Measurements from ENCODE around the gene MRPL55. TPM values are rescaled to one million over a fixed set of nuclear protein-coding genes. Genes with fewer than 3 reads are reported as not detected.

The MRPL55 gene
- total and polyA plus RNA-seq, 2 of the 4 experiments (the other 2 are of a cell fraction) = 48.9 to 95.4 TPM

- dilution Hi-C loops (cut with HindIII; ENCODE audit: low sequenced_read_pairs, unreplicated experiment) = no loop called here
- peak within 1 kb of the TSS; percentile 89 for H3K23ac ChIP-seq (ENCODE audit: low read depth, low read length)
- TF ChIP-seq MAFK (IDR thresholded peaks at IDR 0.05; ENCODE audit: low read depth, low read length) (no peak), POLR2A (IDR thresholded peaks at IDR 0.05; ENCODE audit: low read depth, low read length) (peak; percentile 97), FOS (IDR thresholded peaks at IDR 0.05; ENCODE audit: low read depth, low read length) (no peak), RCOR1 (IDR thresholded peaks at IDR 0.05; ENCODE audit: insufficient replicate concordance, low read length) (peak; percentile 67), RAD21 (IDR thresholded peaks at IDR 0.05; ENCODE audit: low read length) (no peak), MXI1 (IDR thresholded peaks at IDR 0.05; ENCODE audit: borderline replicate concordance, low read depth, low read length) (0 out of 2 replicates have a peak, but pooled peaks have one; percentile 39), RFX5 (IDR thresholded peaks at IDR 0.05; ENCODE audit: low read depth, low read length) (no peak), CHD1 (IDR thresholded peaks at IDR 0.05; ENCODE audit: low read depth, low read length) (no peak), MAZ (IDR thresholded peaks at IDR 0.05; ENCODE audit: borderline replicate concordance, low read depth, low read length) (peak; percentile 77; the same call in 1 of the 2 replicates)
- TF ChIP-seq, protein P1, sequence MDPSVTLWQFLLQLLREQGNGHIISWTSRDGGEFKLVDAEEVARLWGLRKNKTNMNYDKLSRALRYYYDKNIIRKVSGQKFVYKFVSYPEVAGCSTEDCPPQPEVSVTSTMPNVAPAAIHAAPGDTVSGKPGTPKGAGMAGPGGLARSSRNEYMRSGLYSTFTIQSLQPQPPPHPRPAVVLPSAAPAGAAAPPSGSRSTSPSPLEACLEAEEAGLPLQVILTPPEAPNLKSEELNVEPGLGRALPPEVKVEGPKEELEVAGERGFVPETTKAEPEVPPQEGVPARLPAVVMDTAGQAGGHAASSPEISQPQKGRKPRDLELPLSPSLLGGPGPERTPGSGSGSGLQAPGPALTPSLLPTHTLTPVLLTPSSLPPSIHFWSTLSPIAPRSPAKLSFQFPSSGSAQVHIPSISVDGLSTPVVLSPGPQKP (IDR thresholded peaks at IDR 0.05; ENCODE audit: borderline replicate concordance, low read depth, low read length) = no peak
- H3K56ac ChIP-seq (ENCODE audit: extremely low read depth, insufficient read depth, low read length) = peak within 1 kb of the TSS; percentile 83
- peak; percentile 92 for DNase-seq
- no peaks in the 10 kb centered on the region for H3K9me3 ChIP-seq (ENCODE audit: control insufficient read depth, insufficient read depth, low read length)
- peak; percentile 89 for ATAC-seq (ENCODE audit: low read depth)
- peak within 1 kb of the TSS; percentile 100 for H3K4me3 ChIP-seq (ENCODE audit: insufficient read depth, low read depth, low read length)
- peak within 1 kb of the TSS; percentile 97 for H2BK5ac ChIP-seq (ENCODE audit: low read depth, low read length, poor library complexity, severe bottlenecking)
- ChIA-PET POLR2A (ENCODE audit: unreplicated experiment) (interaction anchor here (0.5 kb wide), 1 partner anchor 16 kb away, joined by 3 read pairs; no protein-coding TSS in a partner anchor), CTCF (no interaction called here)
- H4K20me1 ChIP-seq (ENCODE audit: insufficient read depth, low read length) = peaks cover 54% of the 10 kb centered on the region
- peak within 1 kb of the TSS; percentile 81 for H3K14ac ChIP-seq (replicated peaks; ENCODE audit: low read depth, low read length)
- in situ Hi-C loops (cut with MboI; ENCODE audit: low sequenced_read_pairs) = loop anchor here (10.0 kb wide), 1 partner anchor 318 kb away; no protein-coding TSS in a partner anchor
- H3K4me2 ChIP-seq (ENCODE audit: low read depth, low read length) = peak within 1 kb of the TSS; percentile 100
- peak within 1 kb of the TSS; percentile 87 to 89 for H4K8ac ChIP-seq (ENCODE audit: low read depth in 2 of 2, low read length in 2 of 2)
- intact Hi-C loops (cut with micrococcal nuclease) = loop anchor here (5.0 to 10.0 kb wide), 4 partner anchors 85 to 598 kb away; partner anchors contain the start of gene WNT9A
- WGBS, 2 experiments (ENCODE audit: extremely low coverage in 2 of 2, insufficient read length in 1 of 2) = 0% methylated on average over 25 of the region's 87 CpGs; no CpG with 5 or more reads in 1 of the 2 experiments
- peak within 1 kb of the TSS; percentile 100 for H2AK9ac ChIP-seq (replicated peaks; ENCODE audit: low read depth, low read length, poor library complexity)
- BruUV-seq (replicated peaks) = no TSS peak
- H3K79me1 ChIP-seq (ENCODE audit: low read depth in 1 of 2, low read length in 2 of 2) = peaks cover 3 to 39% of the 10 kb centered on the region in 2 experiments; a peak in 2 of 4 replicates
- H3K4ac ChIP-seq (ENCODE audit: low read depth, low read length) = peak within 1 kb of the TSS; percentile 98
- peak within 1 kb of the TSS; percentile 100 for H2AK5ac ChIP-seq (ENCODE audit: low read depth, low read length)
- H3K27me3 ChIP-seq (ENCODE audit: control insufficient read depth, insufficient read depth, low read length) = no peaks in the 10 kb centered on the region
- H3K27ac ChIP-seq (ENCODE audit: insufficient read depth, low read length) = peak within 1 kb of the TSS; percentile 99
- peaks cover 2% of the 10 kb centered on the region; the same call in 1 of the 2 replicates for H3K36me3 ChIP-seq (ENCODE audit: control insufficient read depth, insufficient read depth, low read length)
- no peak within 1 kb of the TSS for H2BK20ac ChIP-seq (ENCODE audit: low read depth, low read length)
- peak within 1 kb of the TSS; percentile 86 for H4K5ac ChIP-seq (ENCODE audit: low read depth, low read length)
- peak within 1 kb of the TSS; percentile 76 for H3K18ac ChIP-seq (ENCODE audit: low read depth, low read length)
- H3K9me1 ChIP-seq (ENCODE audit: insufficient read depth, low read length) = peaks cover 12% of the 10 kb centered on the region; the same call in 1 of the 2 replicates
- peak within 1 kb of the TSS; percentile 99 for H3K9ac ChIP-seq (ENCODE audit: low read depth, low read length)
- peak within 1 kb of the TSS; percentile 92 for H4K91ac ChIP-seq (ENCODE audit: insufficient read depth, low read depth, low read length)
- no peak within 1 kb of the TSS for H2BK15ac ChIP-seq (ENCODE audit: low read depth, low read length)
- peak within 1 kb of the TSS; percentile 94 for H2AFZ ChIP-seq (replicated peaks; ENCODE audit: low read length, poor library complexity)
- H3K4me1 ChIP-seq (ENCODE audit: control insufficient read depth, insufficient read depth, low read length) = peaks cover 19% of the 10 kb centered on the region
- H2BK120ac ChIP-seq (ENCODE audit: low read depth, low read length) = peak within 1 kb of the TSS; percentile 17; the same call in 1 of the 2 replicates
Observed at GRCh38 chr1:228082214-228082917, 26.7 kb downstream of the MRPL55 start, which contains the start of gene ARF1. TSS of gene ARF1 (plus strand) at chr1:228082708. CDS start at chr1:228097115, 14,407 bp downstream.
